GM12878 (cell line): ENCODE data around the gene PRC1. TPM values are rescaled to one million over a fixed set of nuclear protein-coding genes. Genes with fewer than 3 reads are reported as not detected.
A peak's percentile ranks its signal among the peaks of the same experiment; 100 is the strongest.

Source experiments
- ATAC-seq: fragments of 200-7000 bp; cut with Tn5 transposase; 3 replicates; pipeline ENCODE4 v1.9.1; 2020; ENCODE audit warnings: mild to moderate bottlenecking, moderate library complexity
- BruUV-seq: library from RNA; stranded (reverse); fragments of 400-500 nt; replicated peaks from 2 replicates; lab custom pipeline; 2021; lab: Mats Ljungman, UMichigan
- CTCF ChIA-PET: fragments of 300-600 bp; sonication (Branson Sonifier 250); formaldehyde crosslinking; extraction: SDS; loops from one replicate; lab custom pipeline; 2021; ENCODE audit warnings: inconsistent platforms; lab: Yijun Ruan, JAX
- POLR2A ChIA-PET: fragments of 350-600 bp; formaldehyde crosslinking; extraction: SDS; loops from one replicate; lab custom pipeline; 2021; ENCODE audit warnings: inconsistent platforms; lab: Charles Lee
- RAD21 ChIA-PET: fragments of 300-600 bp; sonication (Branson Sonifier 250); formaldehyde crosslinking; loops from one replicate; lab custom pipeline; 2023; ENCODE audit warnings: antibody characterized with exemption; ENCODE audit not compliant: unreplicated experiment; lab: Charles Lee
- SMC1A ChIA-PET: fragments of 300-600 bp; sonication (Branson Sonifier 250); formaldehyde crosslinking; loops from one replicate; lab custom pipeline; 2023; ENCODE audit not compliant: unreplicated experiment, uncharacterized antibody; lab: Charles Lee
- DNase-seq: peaks from one replicate; pipeline ENCODE4 v3.0.0-alpha.2; 2011; ENCODE audit warnings: low read depth, low spot score
- FAIRE-seq: peaks from 3 replicates; lab custom pipeline; 2011; peaks lifted over from hg19 to GRCh38; lab: Jason Lieb, UNC
- H2AFZ ChIP-seq: 2 replicates; pipeline ENCODE4 v1.6.0; 2011; ENCODE audit warnings: low read depth, low read length, control low read depth; ENCODE audit not compliant: control insufficient read depth
- H3K27ac ChIP-seq: 2 replicates; pipeline ENCODE4 v1.5.1; 2011; ENCODE audit warnings: control low read depth; ENCODE audit not compliant: control insufficient read depth, insufficient read depth
- H3K27me3 ChIP-seq, 2 experiments: replicated peaks in 1 of 2; 2 replicates each; pipeline versions ENCODE4 v1.6.0 to v1.6.1; 2011; ENCODE audit warnings: low read length in 1 of 2; ENCODE audit not compliant: control insufficient read depth in 2 of 2, insufficient read depth in 2 of 2
- H3K36me3 ChIP-seq, 2 experiments: 2 replicates each; pipeline ENCODE4 v1.5.1; 2011; ENCODE audit warnings: low read length in 1 of 2; ENCODE audit not compliant: control insufficient read depth in 2 of 2, insufficient read depth in 2 of 2
- H3K4me1 ChIP-seq: 2 replicates; pipeline ENCODE4 v1.6.1; 2011; ENCODE audit warnings: mild to moderate bottlenecking, low read length, moderate library complexity, mixed read lengths; ENCODE audit not compliant: control insufficient read depth, insufficient read depth
- H3K4me2 ChIP-seq: 2 replicates; pipeline ENCODE4 v1.6.0; 2011; ENCODE audit warnings: control low read depth; ENCODE audit not compliant: control insufficient read depth, insufficient read depth
- H3K4me3 ChIP-seq: fragments of 200-600 bp; sonication (generic); 2 replicates; pipeline ENCODE4 v1.5.1; 2016
- H3K79me2 ChIP-seq: 2 replicates; pipeline ENCODE4 v1.6.0; 2011; ENCODE audit warnings: low read length; ENCODE audit not compliant: control insufficient read depth, insufficient read depth
- H3K9ac ChIP-seq: 2 replicates; pipeline ENCODE4 v1.8.0; 2011; ENCODE audit warnings: low read length, control low read depth, mixed read lengths; ENCODE audit not compliant: control insufficient read depth, insufficient read depth
- H3K9me3 ChIP-seq: replicated peaks from 3 replicates; pipeline ENCODE4 v1.5.1; 2011; ENCODE audit warnings: mild to moderate bottlenecking, low read length; ENCODE audit not compliant: control insufficient read depth, insufficient read depth
- H4K20me1 ChIP-seq: 2 replicates; pipeline ENCODE4 v1.6.0; 2011; ENCODE audit not compliant: control insufficient read depth, insufficient read depth
- BHLHE40 ChIP-seq, 2 experiments: fragments of 450-650 bp in 1 of 2; IDR thresholded peaks; 2 replicates each; pipeline ENCODE4 v1.6.1; 2011 to 2017; ENCODE audit warnings: low read depth in 2 of 2, borderline replicate concordance in 1 of 2, improper control_type of control experiment in 1 of 2, low read length in 1 of 2, mild to moderate bottlenecking in 1 of 2
- BMI1 ChIP-seq: fragments of 450-650 bp; IDR thresholded peaks from 2 replicates; pipeline ENCODE4 v1.6.1; 2016; ENCODE audit warnings: mild to moderate bottlenecking, moderate library complexity, borderline replicate concordance
- EGR1 ChIP-seq, 2 experiments: IDR thresholded peaks; 1 replicate in 1 of 2; 2 replicates in 1 of 2; pipeline ENCODE4 v1.6.1; 2011 to 2012; ENCODE audit warnings: low read depth in 2 of 2, low read length in 2 of 2, borderline replicate concordance in 1 of 2, mild to moderate bottlenecking in 1 of 2, moderate library complexity in 1 of 2
- ETV6 ChIP-seq, 2 experiments: fragments of 450-650 bp in 1 of 2; IDR thresholded peaks in 1 of 2; conservative IDR thresholded peaks in 1 of 2; 2 replicates each; pipeline ENCODE4 v1.6.1; 2014; ENCODE audit warnings: antibody characterized with exemption in 1 of 2, borderline replicate concordance in 1 of 2, low read depth in 1 of 2, mild to moderate bottlenecking in 1 of 2, moderate library complexity in 1 of 2
- MYC ChIP-seq: IDR thresholded peaks from 2 replicates; pipeline ENCODE4 v1.6.1; 2011; ENCODE audit warnings: mild to moderate bottlenecking, low read length, moderate library complexity, inconsistent platforms; ENCODE audit not compliant: insufficient read depth, insufficient replicate concordance, insufficient read length, severe bottlenecking
- PAX8 ChIP-seq: fragments of 450-650 bp; IDR thresholded peaks from 2 replicates; pipeline ENCODE4 v1.6.1; 2017; ENCODE audit warnings: mild to moderate bottlenecking, moderate library complexity
- PML ChIP-seq: IDR thresholded peaks from 2 replicates; pipeline ENCODE4 v1.6.1; 2012; ENCODE audit warnings: low read length, inconsistent platforms
- RBBP5 ChIP-seq: fragments of 200-600 bp; sonication (generic); conservative IDR thresholded peaks from 2 replicates; pipeline ENCODE4 v1.6.1; 2016
- RCOR1 ChIP-seq: conservative IDR thresholded peaks from 2 replicates; pipeline ENCODE4 v1.6.1; 2012; ENCODE audit warnings: low read depth, low read length, improper control_type of control experiment
- RFX5 ChIP-seq: IDR thresholded peaks from 2 replicates; pipeline ENCODE4 v1.6.1; 2011; ENCODE audit warnings: low read depth, low read length, improper control_type of control experiment
- SMC3 ChIP-seq: IDR thresholded peaks from 2 replicates; pipeline ENCODE4 v1.6.1; 2011; ENCODE audit warnings: low read length, improper control_type of control experiment, borderline replicate concordance
- STAT1 ChIP-seq: fragments of 450-650 bp; conservative IDR thresholded peaks from 2 replicates; pipeline ENCODE4 v1.6.1; 2014; ENCODE audit warnings: antibody characterized with exemption, mild to moderate bottlenecking
- ZNF24 ChIP-seq: fragments of 450-650 bp; IDR thresholded peaks from 2 replicates; pipeline ENCODE4 v1.6.1; 2017; ENCODE audit warnings: antibody characterized with exemption, mild to moderate bottlenecking
- ZNF274 ChIP-seq: IDR thresholded peaks from one replicate; pipeline ENCODE4 v1.8.0; 2011; ENCODE audit not compliant: insufficient read length, insufficient read depth
- WGBS: methylation state at CpG from one replicate; pipeline ENCODE4 v1.1.6; 2016; ENCODE audit warnings: low lambda C conversion rate; ENCODE audit not compliant: insufficient replicate concordance, insufficient coverage; ENCODE audit errors: missing lambda C conversion rate; 5-methylcytosine and 5-hydroxymethylcytosine counted together
- in situ Hi-C: fragments of 300-500 bp; cut with MboI; formaldehyde crosslinking; loops from 9 replicates; pipeline ENCODE4 v1.14.3; 2018; ENCODE audit warnings: mixed read lengths
- intact Hi-C: fragments of 100-400 bp; cut with micrococcal nuclease; formaldehyde crosslinking; loops from one replicate; pipeline ENCODE4 v1.14.2; 2022; ENCODE audit not compliant: unreplicated experiment
- polyA plus RNA-seq, 11 experiments: library from polyadenylated mRNA; depleted of rRNA in 4 of 11; unstranded in 6 of 11; stranded (reverse) in 5 of 11; fragments of >200 nt; fragmentation: Nextera tagmentation in 4 of 11; fragmentation: Illumina TruSeq in 1 of 11; extraction: Ambion mirVana in 4 of 11; extraction: Trizol in 1 of 11; gene quantifications; 1 replicate in 1 of 11; 2 replicates in 10 of 11; pipeline versions ENCODE4 v1.2.1 to v1.2.3, GENCODE V29; 2011 to 2016; ENCODE audit warnings: inconsistent platforms in 2 of 11, missing spikeins in 2 of 11, low read depth in 1 of 11
- total RNA-seq, 4 experiments: library from RNA; depleted of rRNA in 3 of 4; stranded (reverse); fragments of >200 nt in 3 of 4; fragmentation: Illumina TruSeq in 1 of 4; extraction: Trizol in 1 of 4; gene quantifications; 2 replicates each; pipeline versions ENCODE4 v1.2.1 to v1.2.3, GENCODE V29; 2013 to 2021
- TF ChIP-seq, protein P1 (sequence below): IDR thresholded peaks from 2 replicates; pipeline ENCODE4 v1.6.1; 2012; ENCODE audit warnings: low read length, inconsistent platforms
- TF ChIP-seq, protein P2 (sequence below): fragments of 450-650 bp; IDR thresholded peaks from 2 replicates; pipeline ENCODE4 v1.6.1; 2017; ENCODE audit warnings: borderline replicate concordance
- TF ChIP-seq, protein P3 (sequence below): IDR thresholded peaks from 2 replicates; pipeline ENCODE4 v1.6.1; 2012; ENCODE audit warnings: low read depth, low read length, improper control_type of control experiment

Gene PRC1
- total and polyA plus RNA-seq, 10 of the 15 experiments (the other 5 are each of a cell fraction or from before 2014, with no cell fraction given), result 100 to 241 (median 131) TPM

DNA sequence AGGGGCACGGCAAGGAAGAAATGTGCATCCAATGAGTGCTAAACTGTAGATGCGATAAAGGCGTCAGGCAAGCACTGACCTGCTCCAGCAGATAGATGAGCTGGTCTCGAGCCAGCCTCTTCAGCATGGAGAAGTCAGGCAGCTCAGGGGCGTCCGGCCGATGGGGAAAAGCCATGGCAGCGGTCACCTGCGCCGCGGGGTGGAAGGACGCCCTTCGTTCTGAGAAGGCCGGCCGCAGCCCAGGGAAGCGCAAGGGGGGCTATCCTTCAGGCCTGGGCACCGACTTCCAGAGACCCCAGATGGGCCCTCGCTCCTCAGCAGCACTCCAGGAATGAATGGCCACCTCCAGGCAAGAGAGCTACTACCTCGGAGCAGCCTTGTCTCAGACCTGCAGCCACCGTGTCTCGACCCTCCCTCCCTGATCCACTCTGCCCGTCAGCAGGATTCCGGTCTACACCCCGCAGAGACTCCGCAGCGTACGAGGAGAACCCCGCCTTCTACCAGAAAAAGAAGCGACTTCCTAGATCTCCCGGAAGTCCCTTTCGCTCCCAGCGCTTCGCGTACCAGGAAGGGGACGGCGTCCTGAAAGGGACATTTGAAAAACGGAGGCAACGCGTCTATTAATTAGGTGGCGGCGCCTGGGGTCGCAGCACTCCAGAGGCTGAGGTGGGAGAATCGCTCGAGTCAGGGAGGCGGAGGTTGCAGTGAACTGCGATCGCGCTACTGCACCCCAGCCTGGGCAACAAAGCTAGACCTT is 27.9 kb upstream of the PRC1 start, which contains the start of gene VPS33B (continued):
- no peak for TF ChIP-seq RCOR1
- TF ChIP-seq RFX5, result no peak
- no peak for TF ChIP-seq SMC3
- peak in 1 of 2 experiments; percentile 76; a peak in 2 of 4 replicates for TF ChIP-seq ETV6 (conservative IDR thresholded peaks at IDR 0.05 in 1 of 2, IDR thresholded peaks at IDR 0.05 in 1 of 2; ENCODE audit: borderline replicate concordance in 1 of 2, low read depth in 1 of 2)
- TF ChIP-seq EGR1 (IDR thresholded peaks at IDR 0.05; ENCODE audit: borderline replicate concordance in 1 of 2, low read depth in 2 of 2, low read length in 2 of 2), result peak in 1 of 2 experiments; percentile 43; a peak in 1 of 3 replicates
- TF ChIP-seq, protein P1, sequence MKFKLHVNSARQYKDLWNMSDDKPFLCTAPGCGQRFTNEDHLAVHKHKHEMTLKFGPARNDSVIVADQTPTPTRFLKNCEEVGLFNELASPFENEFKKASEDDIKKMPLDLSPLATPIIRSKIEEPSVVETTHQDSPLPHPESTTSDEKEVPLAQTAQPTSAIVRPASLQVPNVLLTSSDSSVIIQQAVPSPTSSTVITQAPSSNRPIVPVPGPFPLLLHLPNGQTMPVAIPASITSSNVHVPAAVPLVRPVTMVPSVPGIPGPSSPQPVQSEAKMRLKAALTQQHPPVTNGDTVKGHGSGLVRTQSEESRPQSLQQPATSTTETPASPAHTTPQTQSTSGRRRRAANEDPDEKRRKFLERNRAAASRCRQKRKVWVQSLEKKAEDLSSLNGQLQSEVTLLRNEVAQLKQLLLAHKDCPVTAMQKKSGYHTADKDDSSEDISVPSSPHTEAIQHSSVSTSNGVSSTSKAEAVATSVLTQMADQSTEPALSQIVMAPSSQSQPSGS, result no peak
- TF ChIP-seq PAX8, result no peak

DNA sequence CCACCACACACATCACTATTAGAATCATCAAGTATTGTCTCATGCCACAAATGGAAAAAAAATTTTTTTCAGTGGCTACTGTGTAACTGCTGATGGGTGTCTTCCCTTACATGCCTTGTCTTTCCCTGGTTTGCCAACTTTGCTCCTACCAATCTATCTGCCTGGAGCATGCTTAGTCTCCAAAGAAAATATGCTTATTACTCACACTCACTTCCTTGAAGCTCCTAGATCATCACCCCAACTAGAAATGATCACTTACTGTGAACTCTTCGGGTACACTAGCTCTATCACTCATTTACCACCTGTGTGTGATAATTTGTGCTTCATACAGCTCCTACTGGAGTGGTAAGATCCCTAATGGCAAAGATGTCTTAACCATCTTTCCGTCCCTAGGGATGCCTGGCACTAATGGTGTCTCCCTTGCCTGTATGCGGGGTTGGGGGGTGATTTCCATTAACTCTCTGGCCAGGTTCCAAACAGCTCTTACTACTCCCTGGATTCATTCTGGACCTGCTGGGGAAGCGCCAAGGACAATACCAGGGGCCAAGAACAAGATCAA is 27.3 kb upstream of the PRC1 start:
- no peaks in the 10 kb centered on the region for H4K20me1 ChIP-seq
- H3K27me3 ChIP-seq, result no peaks in the 10 kb centered on the region
- no TSS peak for BruUV-seq
- DNase-seq (no peak), ATAC-seq (peak; percentile 16), FAIRE-seq (peak; percentile 75)
- H3K27ac ChIP-seq, result peak overlapping the region; percentile 88
- WGBS, result 0% methylated on average over 4 of the region's 4 CpGs
- ChIA-PET RAD21 (interaction anchor here (0.8 to 1.4 kb wide), 6 partner anchors 28 to 135 kb away, joined by 3 read pairs; partner anchors contain the start of genes RCCD1 and UNC45A), SMC1A (interaction anchor here (0.6 to 1.7 kb wide), 5 partner anchors 25 to 255 kb away, joined by 3 to 8 read pairs (median 3); no protein-coding TSS in a partner anchor), CTCF (interaction anchor here (1.0 to 4.0 kb wide), 8 partner anchors 10 to 249 kb away, joined by 3 to 24 read pairs (median 4); partner anchors contain the start of genes RCCD1 and UNC45A), POLR2A (interaction anchor here (0.7 to 1.5 kb wide), 5 partner anchors 21 to 106 kb away, joined by 3 read pairs; partner anchors contain the start of gene UNC45A)
- peak overlapping the region; percentile 28 for H2AFZ ChIP-seq
- intact Hi-C loops, result loop anchor here (1.0 to 5.0 kb wide), 2 partner anchors 27 to 64 kb away; partner anchors contain the start of gene PRC1
- peaks cover 2 to 3% of the 10 kb centered on the region in 2 experiments; a peak in 2 of 4 replicates for H3K36me3 ChIP-seq
- H3K4me2 ChIP-seq, result peak overlapping the region; percentile 98
- H3K79me2 ChIP-seq, result peaks cover 33% of the 10 kb centered on the region
- peak overlapping the region; percentile 93 for H3K9ac ChIP-seq
- H3K9me3 ChIP-seq, result no peaks in the 10 kb centered on the region
- peaks cover 3% of the 10 kb centered on the region; the same call in 1 of the 2 replicates for H3K4me1 ChIP-seq
- H3K4me3 ChIP-seq, result peak overlapping the region; percentile 93
- in situ Hi-C loops, result no loop called here
- TF ChIP-seq, protein P2, sequence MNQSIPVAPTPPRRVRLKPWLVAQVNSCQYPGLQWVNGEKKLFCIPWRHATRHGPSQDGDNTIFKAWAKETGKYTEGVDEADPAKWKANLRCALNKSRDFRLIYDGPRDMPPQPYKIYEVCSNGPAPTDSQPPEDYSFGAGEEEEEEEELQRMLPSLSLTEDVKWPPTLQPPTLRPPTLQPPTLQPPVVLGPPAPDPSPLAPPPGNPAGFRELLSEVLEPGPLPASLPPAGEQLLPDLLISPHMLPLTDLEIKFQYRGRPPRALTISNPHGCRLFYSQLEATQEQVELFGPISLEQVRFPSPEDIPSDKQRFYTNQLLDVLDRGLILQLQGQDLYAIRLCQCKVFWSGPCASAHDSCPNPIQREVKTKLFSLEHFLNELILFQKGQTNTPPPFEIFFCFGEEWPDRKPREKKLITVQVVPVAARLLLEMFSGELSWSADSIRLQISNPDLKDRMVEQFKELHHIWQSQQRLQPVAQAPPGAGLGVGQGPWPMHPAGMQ, result no peak
- TF ChIP-seq MYC (no peak), RBBP5 (no peak), BMI1 (no peak), STAT1 (no peak), ZNF24 (no peak), BHLHE40 (IDR thresholded peaks at IDR 0.05; ENCODE audit: borderline replicate concordance in 1 of 2, low read depth in 2 of 2, low read length in 1 of 2) (no peak), ZNF274 (no peak), PML (no peak), RFX5 (no peak)
- TF ChIP-seq, protein P3, sequence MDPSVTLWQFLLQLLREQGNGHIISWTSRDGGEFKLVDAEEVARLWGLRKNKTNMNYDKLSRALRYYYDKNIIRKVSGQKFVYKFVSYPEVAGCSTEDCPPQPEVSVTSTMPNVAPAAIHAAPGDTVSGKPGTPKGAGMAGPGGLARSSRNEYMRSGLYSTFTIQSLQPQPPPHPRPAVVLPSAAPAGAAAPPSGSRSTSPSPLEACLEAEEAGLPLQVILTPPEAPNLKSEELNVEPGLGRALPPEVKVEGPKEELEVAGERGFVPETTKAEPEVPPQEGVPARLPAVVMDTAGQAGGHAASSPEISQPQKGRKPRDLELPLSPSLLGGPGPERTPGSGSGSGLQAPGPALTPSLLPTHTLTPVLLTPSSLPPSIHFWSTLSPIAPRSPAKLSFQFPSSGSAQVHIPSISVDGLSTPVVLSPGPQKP, result no peak
